Superior temporal gyrus (tissue), 1 donor: ENCODE data around the gene TBC1D16.

Experiments used
- DNase-seq: peaks from one replicate; pipeline ENCODE4 v3.0.0-alpha.2; 2016; ENCODE audit errors: extremely low spot score

TBC1D16 gene

DNA sequence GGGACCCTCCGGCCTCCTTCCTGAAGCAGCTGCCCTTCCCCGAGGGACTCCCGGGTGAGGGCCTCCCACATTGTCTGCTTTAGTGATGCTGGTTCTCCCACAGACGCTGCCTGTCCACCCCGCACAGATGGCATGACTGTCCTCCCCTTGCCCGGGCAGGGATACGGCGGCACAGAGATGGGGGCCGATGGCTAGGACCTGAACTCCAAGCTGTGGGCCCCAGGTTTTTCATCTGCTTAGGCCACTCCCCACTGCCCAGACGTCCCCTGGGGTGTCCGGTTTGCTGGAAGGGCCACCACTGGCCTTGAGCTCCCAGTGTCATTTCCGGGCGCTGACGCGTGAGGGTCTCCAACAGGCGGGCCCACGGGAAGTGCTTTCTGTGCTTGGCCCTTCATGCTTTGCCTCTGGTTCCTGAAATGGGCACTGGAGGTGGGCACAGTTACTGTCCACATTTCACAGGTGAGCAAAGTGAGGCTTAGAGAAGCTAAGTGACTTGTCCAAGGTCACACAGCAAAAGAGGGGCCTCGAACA is 109.0 kb downstream of the TBC1D16 start:
- DNase-seq = no peak

DNA sequence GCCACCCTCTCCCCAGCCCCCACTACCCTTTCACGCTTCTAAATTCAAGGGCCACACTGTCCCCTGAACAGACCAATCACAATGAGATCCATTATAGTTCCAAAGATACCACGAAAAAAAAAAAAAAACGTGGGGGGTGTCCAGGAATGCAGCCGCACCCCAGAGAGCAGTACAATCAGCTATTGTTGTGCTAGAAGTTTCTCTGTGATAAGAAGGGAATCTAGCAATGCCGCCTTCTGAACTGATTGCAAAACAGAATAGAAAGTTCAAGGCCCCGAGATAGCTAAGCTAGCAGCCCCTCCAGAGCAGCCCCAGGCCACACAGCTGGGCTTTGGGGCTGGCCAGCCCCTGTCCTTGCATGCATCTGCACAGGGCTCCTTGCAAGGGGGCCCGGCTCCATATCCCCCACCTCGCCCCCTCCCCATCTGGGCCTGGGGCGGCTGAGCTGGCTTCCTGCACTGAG is 109.5 kb downstream of the TBC1D16 start:
- no peak for DNase-seq

DNA sequence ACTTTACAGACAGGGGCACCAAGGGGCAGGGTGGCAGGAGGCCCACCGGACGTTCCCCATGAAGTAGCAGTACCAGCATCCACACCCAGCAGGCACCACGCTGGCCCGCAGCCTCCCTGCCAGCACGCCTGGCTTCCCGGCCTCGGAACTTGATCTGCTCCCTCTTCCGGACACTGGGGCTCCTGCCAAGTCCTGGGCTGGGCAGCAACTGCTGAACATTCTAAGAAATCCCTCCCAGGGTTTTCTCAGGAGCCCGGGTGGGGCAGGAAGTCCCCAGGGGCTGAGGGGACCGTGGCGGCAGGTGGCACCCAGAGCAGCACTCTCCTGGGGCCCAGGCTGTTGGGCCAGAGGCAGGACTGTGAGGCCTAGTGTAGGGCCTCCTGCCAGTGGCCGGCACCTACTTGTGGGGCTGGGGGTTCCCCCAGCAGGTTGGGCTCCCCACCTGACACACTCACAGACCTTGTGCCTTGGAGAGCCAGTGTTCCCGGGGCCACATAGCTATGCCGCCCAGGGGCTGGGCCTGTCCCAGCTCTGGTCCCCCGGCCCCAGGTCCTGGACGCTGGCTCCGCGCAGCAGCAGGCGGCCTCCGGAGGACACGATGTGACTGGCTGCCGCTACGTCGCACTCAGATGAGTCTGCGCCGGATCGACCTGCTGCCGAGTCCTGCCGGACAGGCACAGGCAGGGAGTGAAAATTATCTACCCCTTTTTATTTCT is 110.3 kb downstream of the TBC1D16 start:
- peak; percentile 59 for DNase-seq

DNA sequence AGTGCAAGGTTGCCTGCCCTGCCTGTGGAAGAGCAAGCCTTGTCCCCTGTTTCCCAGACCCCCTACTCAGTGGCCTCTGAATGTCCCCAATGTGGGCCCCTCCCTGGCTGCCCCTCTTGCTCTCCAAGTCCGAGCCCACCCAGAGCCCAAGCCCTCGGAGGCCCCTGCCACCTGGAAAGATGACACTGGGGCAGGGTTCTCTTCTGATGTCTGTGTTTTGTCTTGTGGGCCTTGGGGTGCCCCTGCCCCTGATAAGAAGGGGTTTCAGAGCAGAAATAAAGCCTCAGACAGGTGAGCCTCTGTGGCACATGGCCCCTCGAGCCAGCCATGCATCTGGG is 111.1 kb downstream of the TBC1D16 start:
- no peak for DNase-seq

DNA sequence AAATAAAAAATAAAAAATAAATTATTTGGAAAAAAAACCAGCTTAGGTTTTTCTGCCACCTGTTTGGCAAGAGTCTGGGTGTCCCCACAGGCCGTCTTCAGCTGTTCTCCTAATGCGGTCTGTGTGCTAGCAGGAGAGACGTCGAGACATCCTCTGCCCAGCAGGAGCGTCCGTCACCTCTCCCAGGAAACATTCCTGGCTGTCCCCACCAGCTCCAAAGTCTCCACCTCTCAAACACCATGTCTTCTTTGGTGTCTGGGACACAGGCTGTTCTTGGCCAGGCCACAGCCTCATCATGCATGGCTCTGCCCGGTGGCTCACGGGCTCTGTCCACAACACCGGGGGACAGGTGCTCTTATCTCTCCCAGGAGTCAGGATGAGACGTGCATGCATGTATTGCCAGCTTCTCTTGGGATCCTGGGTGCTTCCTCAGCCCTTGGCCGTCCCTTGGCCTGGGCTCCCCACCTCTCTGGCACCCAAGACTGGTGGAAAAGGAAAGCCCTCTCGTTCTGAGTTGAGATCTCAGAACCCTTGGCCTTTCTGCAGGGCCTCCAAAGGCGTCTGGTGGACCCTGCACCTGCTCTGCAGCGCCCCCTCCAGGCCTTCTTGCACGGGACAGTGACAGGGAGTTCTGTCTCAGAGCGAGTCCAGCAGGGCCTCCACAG is 111.6 kb downstream of the TBC1D16 start:
- DNase-seq = peak; percentile 54

DNA sequence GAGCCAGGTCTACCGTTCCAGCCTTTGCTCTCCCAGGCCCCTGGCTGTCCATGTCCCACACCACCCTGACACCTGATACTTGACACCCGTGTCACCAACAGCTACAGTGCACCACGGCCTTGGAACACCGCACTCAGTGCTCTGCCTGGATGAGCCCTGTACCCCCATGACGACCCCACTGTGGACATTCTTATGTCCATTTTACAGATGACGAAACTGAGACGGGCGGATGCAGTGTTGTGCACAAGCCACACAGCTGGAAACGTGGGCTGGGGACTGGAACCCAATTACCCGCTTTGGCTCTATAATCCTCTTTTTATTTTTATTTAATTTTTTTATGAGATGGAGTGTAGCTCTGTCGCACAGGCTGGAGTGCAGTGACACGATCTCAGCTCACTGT is 112.9 kb downstream of the TBC1D16 start:
- DNase-seq = no peak

DNA sequence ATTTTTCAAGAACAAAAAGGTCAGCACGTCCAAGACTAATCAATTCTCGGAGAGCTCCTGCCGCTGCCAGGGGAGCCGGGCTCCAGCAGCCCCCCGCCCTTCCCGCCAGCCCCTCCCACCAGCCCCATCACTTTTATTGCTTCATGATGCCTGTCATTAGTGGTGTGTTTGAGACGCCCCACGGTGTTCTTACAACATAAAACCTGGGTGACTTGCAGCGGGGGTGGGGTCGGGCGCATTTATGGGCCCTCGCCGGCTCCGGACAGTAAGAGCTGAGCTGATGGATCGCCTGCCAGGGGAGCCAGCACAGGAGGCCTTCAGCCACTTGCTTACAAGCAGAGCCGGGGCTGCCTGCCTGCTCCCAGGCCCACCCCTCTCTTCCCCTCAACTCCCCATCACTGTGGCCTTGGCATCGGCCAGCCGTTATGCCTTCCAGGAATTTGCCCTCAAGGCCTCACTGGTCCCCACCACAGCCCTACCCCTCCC is 113.5 kb downstream of the TBC1D16 start:
- DNase-seq = no peak

DNA sequence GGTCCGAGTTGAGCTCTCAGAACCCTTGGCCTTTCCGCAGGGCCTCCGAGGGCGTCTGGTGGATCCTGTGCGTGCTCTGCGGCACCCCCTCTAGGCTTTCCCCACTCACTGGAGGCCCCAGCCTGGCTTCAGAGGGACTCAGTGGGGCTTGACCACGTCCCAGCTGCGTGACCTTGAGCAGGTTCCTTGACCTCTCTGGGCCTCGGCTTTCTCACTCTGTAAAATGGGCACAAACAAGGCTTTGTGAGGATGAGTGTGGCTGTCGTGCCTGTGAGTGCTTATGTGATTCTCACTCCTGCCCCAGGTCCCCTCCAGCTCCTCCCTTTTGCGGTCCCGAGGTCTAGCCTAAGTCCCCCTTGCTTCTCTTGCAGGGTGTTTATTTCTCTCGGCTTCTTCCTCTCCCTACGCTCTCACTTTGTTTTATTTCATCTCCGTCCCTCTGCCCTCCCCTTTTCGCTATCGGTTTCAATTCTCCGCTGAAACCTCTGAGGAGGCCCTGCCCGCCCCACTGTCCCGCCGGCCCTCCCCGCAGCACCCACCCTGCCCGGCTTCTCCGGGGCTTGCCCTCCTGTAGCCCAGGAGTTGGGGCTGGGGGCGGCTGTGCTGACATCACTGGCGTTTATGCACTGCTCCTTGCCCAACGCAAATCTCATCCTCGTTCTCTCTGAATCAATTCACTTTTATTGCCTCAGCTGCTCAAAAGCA is 114.1 kb downstream of the TBC1D16 start:
- no peak for DNase-seq

DNA sequence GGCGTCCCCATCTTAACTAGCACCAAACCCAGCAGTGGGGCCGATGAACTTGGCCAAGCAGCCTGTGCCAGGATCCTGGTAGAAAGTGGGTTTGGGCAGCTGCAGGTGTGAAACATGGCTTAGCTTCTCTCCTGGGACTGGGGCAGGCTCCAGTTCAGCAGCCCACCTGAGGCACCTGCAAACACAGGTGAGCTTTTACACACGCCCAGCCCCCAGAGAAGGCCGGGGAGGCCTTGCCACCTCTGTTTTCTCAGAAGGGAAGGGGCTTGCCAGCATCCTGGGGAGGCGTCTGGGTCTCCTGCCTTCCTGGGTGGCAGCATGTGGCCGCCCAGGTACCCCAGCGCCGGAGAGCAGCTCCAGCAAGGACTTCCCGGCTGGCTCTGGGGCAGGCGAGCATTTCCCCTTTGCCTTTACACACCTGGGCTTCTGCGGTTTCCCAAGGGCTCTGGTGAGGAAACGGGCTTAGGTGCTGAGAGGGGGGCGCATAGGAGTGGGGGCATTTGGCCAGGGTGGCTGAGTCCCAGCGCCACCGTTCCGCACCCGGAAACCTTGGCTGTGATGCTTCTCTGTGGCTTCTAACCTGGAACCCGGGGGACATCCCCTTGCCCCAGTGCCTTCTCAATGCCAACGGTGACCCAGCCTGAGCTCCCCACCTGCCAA is 114.8 kb downstream of the TBC1D16 start:
- DNase-seq = no peak

DNA sequence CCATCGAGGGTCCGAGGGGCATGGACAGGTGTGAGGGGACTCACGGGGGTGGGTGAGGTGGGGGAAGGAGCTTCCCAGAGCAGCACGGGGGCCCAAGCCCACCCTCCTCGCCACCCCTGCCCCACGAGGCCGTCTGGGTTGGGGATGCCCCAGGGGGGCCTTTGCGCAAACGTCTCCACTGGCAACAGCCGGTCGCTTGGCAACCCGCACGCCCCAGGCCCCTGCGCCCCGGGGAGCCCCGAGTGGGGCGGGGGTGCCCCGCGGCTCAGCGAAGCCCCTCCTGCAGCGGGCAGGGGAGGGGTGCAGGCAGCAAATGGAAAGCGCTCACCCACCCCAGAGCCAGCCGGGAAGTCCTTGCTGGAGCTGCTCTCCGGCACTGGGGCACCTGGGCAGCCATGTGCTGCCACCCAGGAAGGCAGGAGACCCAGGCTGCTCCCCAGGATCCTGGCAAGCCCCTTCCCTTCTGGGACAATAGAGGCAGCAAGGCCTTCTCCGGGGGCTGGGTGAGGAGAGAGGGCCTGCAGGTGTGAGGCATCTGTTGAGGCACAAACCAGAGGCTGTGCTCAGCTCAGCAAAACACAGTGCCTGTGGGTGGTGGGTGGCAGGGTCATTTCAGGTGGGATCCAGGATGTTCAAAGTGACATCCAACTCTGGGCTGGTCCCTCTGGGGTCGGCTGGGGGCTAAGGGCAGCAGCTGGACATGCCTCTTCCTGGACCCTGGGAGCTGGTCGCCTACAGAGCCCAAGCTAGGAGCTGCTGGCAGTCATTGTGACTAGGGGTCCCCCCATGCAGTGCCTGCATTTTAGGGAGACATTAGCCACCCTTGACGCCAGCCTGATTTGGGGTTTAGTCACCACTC is 115.6 kb downstream of the TBC1D16 start:
- DNase-seq = no peak

DNA sequence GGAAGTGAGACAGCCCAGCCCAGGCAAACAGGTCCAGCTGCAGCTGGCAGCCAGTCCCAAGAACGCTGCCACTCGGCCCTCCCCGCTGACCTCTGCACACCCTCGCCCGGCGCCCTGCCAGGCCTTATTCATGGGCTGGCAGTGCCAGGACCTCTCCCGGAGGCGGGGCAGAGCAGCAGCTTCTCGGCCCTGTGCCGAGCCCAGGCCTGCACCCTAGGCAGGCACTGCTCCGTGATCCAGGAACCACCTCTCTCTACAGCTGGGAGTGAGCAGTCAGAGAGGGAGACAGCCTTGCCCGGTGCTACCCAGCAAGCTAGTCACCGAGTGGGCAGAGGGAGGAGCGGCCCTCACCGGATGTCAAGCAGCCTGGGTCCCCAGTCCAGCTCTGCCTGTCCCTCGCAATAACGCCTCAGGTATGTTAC is 116.5 kb downstream of the TBC1D16 start:
- peak; percentile 95 for DNase-seq

DNA sequence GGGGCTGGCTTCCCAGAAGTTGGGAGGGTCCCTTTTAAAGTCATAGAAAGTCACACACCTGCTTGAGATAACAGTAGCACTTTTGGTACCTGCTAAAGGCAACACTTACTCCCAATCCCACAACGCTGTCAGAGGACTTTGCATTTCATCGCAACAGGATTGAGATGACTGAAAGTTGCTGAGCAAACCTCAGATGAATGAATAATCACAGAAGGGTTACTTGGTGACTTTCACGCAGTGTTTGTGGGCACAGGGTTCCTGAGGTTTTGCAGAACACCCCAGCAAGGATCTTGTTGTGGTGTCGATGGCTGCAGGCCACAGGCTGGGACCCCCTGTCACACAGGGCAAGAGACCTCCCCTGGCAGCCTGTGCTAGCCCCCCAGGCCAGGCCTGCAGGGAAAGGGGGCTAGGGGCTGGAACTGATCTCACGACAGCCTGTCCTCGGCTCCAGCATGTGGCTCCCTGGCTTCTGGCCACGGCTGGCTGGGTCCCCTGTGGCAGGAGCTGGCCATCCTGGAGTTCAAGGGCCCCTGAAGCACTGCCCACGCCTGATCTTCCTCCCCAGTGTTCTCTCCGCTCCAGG is 117.0 kb downstream of the TBC1D16 start:
- no peak for DNase-seq

DNA sequence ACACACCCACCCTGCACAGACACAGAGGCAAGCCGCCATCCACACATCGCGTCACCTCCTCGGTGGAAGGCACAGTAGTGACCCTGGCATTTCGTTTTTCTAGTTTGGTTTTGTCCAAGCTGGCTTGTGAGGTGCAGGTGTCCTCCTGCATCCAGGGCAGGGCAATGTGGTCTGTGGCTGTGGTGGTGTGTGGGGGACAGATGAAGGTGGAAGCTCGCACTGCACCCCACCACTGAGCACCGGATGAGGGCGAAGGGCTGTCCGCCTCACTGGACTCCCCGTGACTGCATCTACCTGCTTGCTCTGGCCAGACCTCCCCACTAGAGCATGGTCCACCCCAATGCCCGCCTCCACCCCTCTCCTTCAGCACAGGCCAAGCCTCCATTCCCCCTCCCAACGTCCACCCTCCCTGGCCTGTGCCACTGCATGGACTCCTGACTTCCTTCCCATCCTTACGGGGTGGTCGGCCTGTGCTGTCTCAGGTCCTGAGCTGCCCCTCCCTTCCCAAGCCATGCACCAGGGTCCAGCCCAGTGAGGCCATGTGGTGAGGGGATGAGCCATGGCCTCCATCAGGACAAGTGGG is 117.7 kb downstream of the TBC1D16 start:
- no peak for DNase-seq

DNA sequence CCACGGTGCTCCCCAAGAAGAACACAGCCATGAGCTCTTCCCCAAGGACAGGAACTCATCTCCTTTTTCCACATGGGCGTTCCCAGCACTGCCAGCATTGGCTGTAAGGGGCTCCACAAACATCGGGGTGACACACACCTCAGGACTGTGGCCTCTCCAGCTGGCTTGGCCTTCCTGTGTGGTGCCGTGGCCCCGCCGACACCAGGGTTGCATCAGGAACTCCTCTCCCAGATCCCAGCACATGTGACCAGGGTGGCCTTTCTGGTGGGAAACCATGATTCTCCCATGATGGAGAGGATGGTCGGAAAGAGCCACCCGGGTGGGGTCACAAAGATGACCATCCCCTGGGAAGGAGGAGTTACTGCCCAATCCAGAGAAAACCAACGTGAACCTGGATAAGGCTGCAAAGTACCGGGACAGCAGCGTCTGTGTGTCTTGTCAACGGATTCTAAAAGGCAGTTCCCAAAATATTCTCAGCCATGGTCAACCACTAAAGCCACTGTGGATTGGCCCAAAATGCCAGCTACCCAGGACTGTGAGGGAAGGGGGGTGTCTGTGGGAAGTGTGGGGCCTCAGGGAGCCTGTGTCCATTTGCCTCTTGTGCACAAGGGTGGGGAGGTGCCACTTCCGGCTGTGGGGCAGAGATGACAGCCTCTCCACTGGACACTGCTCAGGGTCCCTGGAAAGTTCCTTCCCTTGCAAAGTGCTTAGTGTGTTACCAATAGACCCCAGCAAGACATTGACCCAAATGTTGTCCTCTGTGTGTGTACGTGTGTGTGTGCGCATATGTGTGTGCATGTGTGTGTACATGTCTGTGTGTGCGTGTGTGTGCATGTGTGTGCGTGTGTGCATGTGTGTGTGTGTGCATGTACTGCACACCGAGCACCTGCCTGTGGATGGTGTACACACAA is 118.4 kb downstream of the TBC1D16 start:
- no peak for DNase-seq

DNA sequence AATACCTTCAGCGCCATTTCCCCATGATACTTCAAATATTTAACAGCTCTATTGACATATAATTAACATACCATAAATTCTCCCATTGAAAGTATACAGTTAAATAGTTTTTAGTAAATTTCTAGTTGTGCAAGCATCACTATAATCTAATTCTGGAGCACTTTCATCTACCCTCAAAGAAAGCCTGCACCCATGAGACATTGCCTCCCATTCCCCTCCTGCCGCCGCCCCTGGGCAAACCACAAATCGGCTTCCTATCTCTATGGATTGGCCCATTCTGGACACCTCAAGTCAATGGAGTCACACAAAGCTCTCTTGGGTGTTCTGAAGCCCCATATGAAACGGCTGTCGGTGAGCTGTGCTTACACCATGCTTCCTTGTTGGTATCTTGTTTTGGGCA is 119.2 kb downstream of the TBC1D16 start:
- DNase-seq = no peak

DNA sequence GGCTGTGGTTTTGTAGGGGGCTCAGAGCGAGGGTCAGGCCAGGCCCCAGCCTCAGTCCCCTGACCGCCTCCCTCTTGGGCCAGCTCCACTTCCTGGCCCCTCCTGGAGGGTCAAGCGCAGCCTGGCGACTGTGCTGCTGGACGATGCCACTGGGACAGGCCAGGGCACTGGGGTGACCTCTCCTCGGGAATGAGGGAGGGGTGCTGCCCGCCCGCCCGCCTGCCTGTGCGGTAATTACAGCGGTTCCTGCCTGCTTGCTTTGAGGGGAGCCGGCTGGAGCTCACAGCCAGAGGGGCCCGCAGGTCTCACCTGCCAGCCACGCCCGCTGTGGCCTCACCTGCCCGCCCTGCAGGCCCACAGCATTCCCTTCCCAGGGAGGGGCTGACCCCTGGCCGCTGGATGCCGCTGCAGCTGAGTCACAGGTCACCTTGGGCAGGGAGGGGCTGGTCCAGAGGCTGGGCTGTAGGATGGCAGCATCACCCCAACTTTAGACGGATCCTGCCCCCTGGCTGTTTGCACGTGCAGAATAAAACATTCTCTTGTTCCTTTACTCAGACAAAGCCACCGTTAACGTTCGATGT is 119.7 kb downstream of the TBC1D16 start:
- DNase-seq = peak; percentile 36

DNA sequence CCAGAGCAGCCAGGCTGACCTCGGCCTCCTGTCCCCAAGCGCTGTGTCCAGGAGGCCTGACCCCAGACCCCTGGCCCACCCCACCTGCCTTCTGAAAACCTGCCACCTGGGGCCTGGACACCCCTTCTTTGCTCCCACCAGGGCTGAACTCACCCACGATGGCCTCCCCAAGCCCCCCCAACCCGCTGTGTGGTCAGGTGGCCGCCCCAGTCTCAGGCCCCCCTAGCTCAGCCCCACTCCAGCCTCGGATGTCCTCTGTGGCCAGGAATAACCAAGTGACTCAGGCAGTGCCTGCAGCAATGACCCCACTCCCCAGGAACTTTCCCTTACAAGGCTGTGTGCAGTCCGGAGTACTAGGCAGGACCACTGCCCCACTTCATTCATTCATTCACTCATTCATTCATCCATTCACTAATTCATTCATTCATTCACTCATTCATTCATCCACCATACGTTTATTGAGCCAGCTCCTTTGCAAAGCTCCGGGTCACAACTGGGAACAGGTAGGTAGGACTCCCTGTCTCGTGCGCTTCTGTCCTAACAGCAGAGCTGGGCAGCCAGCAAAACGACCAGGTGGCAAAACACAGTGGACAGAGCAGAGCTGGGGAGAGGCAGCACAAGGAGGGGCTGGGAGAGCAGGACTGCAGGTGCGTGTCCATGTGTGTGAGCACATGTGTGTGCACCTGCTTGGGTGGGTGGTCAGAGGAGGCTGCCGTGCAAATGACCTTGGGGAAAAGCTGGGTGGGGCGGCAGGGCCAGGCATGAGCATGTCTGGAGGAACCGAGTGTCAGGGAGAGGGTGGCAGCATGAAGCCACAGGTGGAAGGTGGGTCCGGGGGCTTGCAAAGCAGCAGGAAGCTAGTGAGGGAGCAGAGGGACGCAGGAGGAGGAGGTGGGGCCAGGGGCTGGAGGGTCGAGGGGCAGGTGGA is 120.6 kb downstream of the TBC1D16 start:
- no peak for DNase-seq
